ENCODE data around the gene SPTBN5. TPM values are rescaled to one million over a fixed set of nuclear protein-coding genes. Genes with fewer than 3 reads are reported as not detected.

SPTBN5 gene
- total RNA-seq, 2 experiments from 2014 or later: 0.54 to 0.91 TPM

DNA sequence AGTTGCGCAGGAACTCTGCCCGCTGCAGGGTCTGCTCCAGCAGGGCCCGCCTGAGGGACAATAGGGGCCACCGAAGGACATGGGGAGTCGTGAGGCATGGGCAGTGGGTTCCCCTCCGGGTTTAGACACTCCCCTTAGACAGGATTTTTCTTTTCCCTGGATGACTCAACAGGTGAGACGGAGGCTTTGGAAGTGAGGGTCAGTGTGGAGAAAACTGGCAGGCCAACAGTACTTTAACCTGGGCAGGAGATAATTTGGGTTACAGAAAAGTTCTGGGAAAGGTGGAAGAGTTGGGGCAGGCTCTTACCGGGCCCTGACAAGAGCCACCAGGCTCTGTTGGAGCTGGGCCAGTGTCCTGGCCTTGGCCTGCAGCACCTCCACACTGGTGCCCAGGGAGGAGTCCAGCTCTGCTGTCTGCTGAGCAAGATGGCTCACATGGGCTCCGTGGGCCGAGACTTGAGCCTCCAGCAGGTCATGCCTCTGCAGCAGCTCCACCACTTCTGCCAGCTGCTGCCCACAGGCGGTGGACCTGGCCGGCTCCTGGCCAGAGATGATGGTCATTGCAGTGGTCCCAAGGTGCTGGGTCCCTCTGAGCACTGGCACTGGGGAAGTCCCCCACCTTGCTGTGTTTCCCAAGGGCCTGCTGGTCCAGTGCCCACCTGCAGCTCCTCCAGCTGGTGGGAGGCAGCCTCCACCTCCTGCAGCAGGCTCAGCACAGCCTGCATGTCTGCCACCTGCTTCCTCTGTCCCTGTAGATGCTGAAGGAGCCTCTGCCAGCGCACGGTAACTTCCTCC, 11.0 kb downstream of the SPTBN5 start:
- peaks cover 10% of the 10 kb centered on the region for H3K4me1 Mint-ChIP-seq
- H3K9me3 Mint-ChIP-seq (ENCODE audit: low read depth): no peaks in the 10 kb centered on the region
- DNase-seq (no peak), ATAC-seq (no peak)
- CTCF ChIA-PET: interaction anchor here (1.3 to 1.7 kb wide), 2 partner anchors 10 to 72 kb away, joined by 4 read pairs; no protein-coding TSS in a partner anchor
- peaks cover 7% of the 10 kb centered on the region for H3K27me3 Mint-ChIP-seq
- peaks cover 2% of the 10 kb centered on the region for H3K36me3 Mint-ChIP-seq
- no peak overlapping the region for H3K27ac Mint-ChIP-seq
- H3K4me3 Mint-ChIP-seq: no peak overlapping the region

- DNase-seq (no peak), ATAC-seq (peak; percentile 40)
- Mint-ChIP-seq H3K27me3 (peaks cover 7% of the 10 kb centered on the region), H3K36me3 (no peaks in the 10 kb centered on the region), H3K9me3 (ENCODE audit: low read depth) (no peaks in the 10 kb centered on the region), H3K4me1 (peaks cover 4% of the 10 kb centered on the region), H3K4me3 (no peak overlapping the region), H3K27ac (no peak overlapping the region)
- CTCF ChIA-PET: interaction anchor here (1.0 to 1.3 kb wide), 2 partner anchors 71 to 108 kb away, joined by 3 to 4 read pairs; no protein-coding TSS in a partner anchor
Measured at GRCh38 chr15:41881920-41882688, 11.7 kb downstream of the SPTBN5 start.

GRCh38 chr15:41881550-41881919, 12.3 kb downstream of the SPTBN5 start:
- H3K9me3 Mint-ChIP-seq (ENCODE audit: low read depth): no peaks in the 10 kb centered on the region
- DNase-seq (no peak), ATAC-seq (peak; percentile 7)
- H3K4me1 Mint-ChIP-seq: peaks cover 4% of the 10 kb centered on the region
- no peak overlapping the region for H3K27ac Mint-ChIP-seq
- H3K36me3 Mint-ChIP-seq: no peaks in the 10 kb centered on the region
- no peak overlapping the region for H3K4me3 Mint-ChIP-seq
- H3K27me3 Mint-ChIP-seq: peaks cover 7% of the 10 kb centered on the region
- CTCF ChIA-PET: interaction anchor here (1.0 to 1.4 kb wide), 3 partner anchors 56 to 108 kb away, joined by 3 to 4 read pairs (median 3); no protein-coding TSS in a partner anchor

DNA sequence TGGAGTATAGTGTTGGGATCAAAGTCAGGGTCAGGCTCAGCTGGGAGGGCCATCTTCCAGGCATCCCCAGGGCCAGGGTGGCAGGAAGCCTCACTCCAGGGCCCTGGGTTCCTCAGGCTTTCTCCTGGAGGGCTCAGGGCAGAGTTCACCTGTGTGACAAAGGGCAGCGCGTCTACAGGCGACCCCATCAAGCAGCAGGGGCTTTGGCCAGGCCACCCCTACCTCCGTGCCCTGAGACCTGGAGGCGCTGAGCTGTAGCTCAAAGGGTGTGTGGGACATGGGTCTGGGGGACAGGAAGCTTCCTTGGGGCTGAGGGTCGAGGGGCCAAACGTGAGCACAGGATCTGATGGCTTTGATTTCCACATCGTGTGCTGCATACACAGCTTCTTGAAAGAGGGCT, 12.8 kb downstream of the SPTBN5 start:
- no peak for ATAC-seq
- Mint-ChIP-seq H3K9me3 (ENCODE audit: low read depth) (no peaks in the 10 kb centered on the region), H3K27me3 (peaks cover 7% of the 10 kb centered on the region), H3K4me3 (no peak overlapping the region), H3K36me3 (no peaks in the 10 kb centered on the region), H3K4me1 (peaks cover 4% of the 10 kb centered on the region), H3K27ac (no peak overlapping the region)
- CTCF ChIA-PET: interaction anchor here (1.0 to 1.4 kb wide), 2 partner anchors 57 to 109 kb away, joined by 3 read pairs; no protein-coding TSS in a partner anchor
- DNase-seq: no peak

- no peaks in the 10 kb centered on the region for H3K9me3 Mint-ChIP-seq (ENCODE audit: low read depth)
- no peak overlapping the region for H3K27ac Mint-ChIP-seq
- no peak overlapping the region for H3K4me3 Mint-ChIP-seq
- no peak for DNase-seq
- ATAC-seq: no peak
- H3K4me1 Mint-ChIP-seq: peaks cover 4% of the 10 kb centered on the region
- H3K27me3 Mint-ChIP-seq: peaks cover 7% of the 10 kb centered on the region
- CTCF ChIA-PET: interaction anchor here (1.4 kb wide), 1 partner anchor 57 kb away, joined by 3 read pairs; no protein-coding TSS in a partner anchor
- no peaks in the 10 kb centered on the region for H3K36me3 Mint-ChIP-seq
Measured at GRCh38 chr15:41880156-41880877, 13.5 kb downstream of the SPTBN5 start.

- CTCF ChIA-PET: no interaction called here
- DNase-seq (no peak), ATAC-seq (no peak)
- no peaks in the 10 kb centered on the region for H3K36me3 Mint-ChIP-seq
- H3K4me1 Mint-ChIP-seq: peaks cover 4% of the 10 kb centered on the region
- no peak overlapping the region for H3K27ac Mint-ChIP-seq
- no peak overlapping the region for H3K4me3 Mint-ChIP-seq
- H3K27me3 Mint-ChIP-seq: peaks cover 7% of the 10 kb centered on the region
- no peaks in the 10 kb centered on the region for H3K9me3 Mint-ChIP-seq (ENCODE audit: low read depth)
Measured at GRCh38 chr15:41879321-41879845, 14.5 kb downstream of the SPTBN5 start.

GRCh38 chr15:41878355-41878699, 15.5 kb downstream of the SPTBN5 start:
- CTCF ChIA-PET: no interaction called here
- no peak overlapping the region for H3K27ac Mint-ChIP-seq

GRCh38 chr15:41877631-41878354, 16.1 kb downstream of the SPTBN5 start:
- Mint-ChIP-seq H3K4me1 (peaks cover 4% of the 10 kb centered on the region), H3K36me3 (no peaks in the 10 kb centered on the region), H3K27ac (no peak overlapping the region), H3K4me3 (no peak overlapping the region), H3K27me3 (peaks cover 7% of the 10 kb centered on the region), H3K9me3 (ENCODE audit: low read depth) (no peaks in the 10 kb centered on the region)
- DNase-seq: no peak
- CTCF ChIA-PET: no interaction called here
- no peak for ATAC-seq

More at GRCh38 chr15:41878355-41878699, 15.5 kb downstream of the SPTBN5 start:
- ATAC-seq: no peak
- no peak for DNase-seq
- Mint-ChIP-seq H3K27me3 (peaks cover 7% of the 10 kb centered on the region), H3K36me3 (no peaks in the 10 kb centered on the region), H3K9me3 (ENCODE audit: low read depth) (no peaks in the 10 kb centered on the region), H3K4me3 (no peak overlapping the region), H3K4me1 (peaks cover 4% of the 10 kb centered on the region)

DNA sequence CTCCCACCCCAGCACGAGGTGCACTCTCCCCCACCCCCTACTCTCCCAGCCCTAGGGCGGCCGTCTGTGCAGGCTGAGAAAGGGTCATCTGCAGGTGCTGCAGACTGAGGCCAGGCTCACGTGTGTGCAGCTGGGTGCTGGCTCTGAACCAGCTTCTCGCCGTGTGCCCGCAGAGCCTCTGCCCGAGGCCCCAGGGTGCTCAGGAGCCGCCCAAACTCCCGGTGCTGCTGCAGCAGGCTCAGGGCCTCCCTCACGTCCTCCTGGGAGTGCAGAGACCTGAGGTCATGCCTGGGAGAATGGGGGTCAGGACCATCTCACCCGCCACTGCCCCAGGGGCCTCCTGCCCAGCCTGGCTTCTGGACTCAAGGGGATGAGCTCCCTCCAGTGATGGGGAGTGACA, 17.2 kb downstream of the SPTBN5 start:
- Mint-ChIP-seq H3K27me3 (peaks cover 7% of the 10 kb centered on the region), H3K4me3 (no peak overlapping the region), H3K27ac (no peak overlapping the region), H3K36me3 (no peaks in the 10 kb centered on the region), H3K9me3 (ENCODE audit: low read depth) (no peaks in the 10 kb centered on the region), H3K4me1 (peaks cover 6% of the 10 kb centered on the region)
- DNase-seq (no peak), ATAC-seq (no peak)
- CTCF ChIA-PET: interaction anchor here (1.3 to 1.8 kb wide), 2 partner anchors 75 to 102 kb away, joined by 4 to 5 read pairs; partner anchors contain the start of gene MAPKBP1

GRCh38 chr15:41876007-41876406, 17.8 kb downstream of the SPTBN5 start:
- DNase-seq (no peak), ATAC-seq (no peak)
- H3K4me3 Mint-ChIP-seq: no peak overlapping the region
- no peaks in the 10 kb centered on the region for H3K9me3 Mint-ChIP-seq (ENCODE audit: low read depth)
- CTCF ChIA-PET: interaction anchor here (1.2 to 1.8 kb wide), 3 partner anchors 28 to 102 kb away, joined by 3 to 5 read pairs (median 4); partner anchors contain the start of gene MAPKBP1
- peaks cover 6% of the 10 kb centered on the region for H3K4me1 Mint-ChIP-seq
- peaks cover under 1% of the 10 kb centered on the region for H3K27me3 Mint-ChIP-seq
- H3K27ac Mint-ChIP-seq: no peak overlapping the region
- no peaks in the 10 kb centered on the region for H3K36me3 Mint-ChIP-seq

GRCh38 chr15:41874736-41875135, 19.1 kb downstream of the SPTBN5 start:
- Mint-ChIP-seq H3K27me3 (no peaks in the 10 kb centered on the region), H3K36me3 (no peaks in the 10 kb centered on the region), H3K27ac (no peak overlapping the region), H3K9me3 (ENCODE audit: low read depth) (no peaks in the 10 kb centered on the region), H3K4me3 (no peak overlapping the region), H3K4me1 (peaks cover 15% of the 10 kb centered on the region)
- DNase-seq (no peak), ATAC-seq (no peak)
- CTCF ChIA-PET: interaction anchor here (1.8 kb wide), 1 partner anchor 100 kb away, joined by 5 read pairs; the partner anchor contains the start of gene MAPKBP1

- Mint-ChIP-seq H3K4me1 (peaks cover 17% of the 10 kb centered on the region), H3K27ac (no peak overlapping the region), H3K27me3 (no peaks in the 10 kb centered on the region), H3K4me3 (no peak overlapping the region), H3K9me3 (ENCODE audit: low read depth) (no peaks in the 10 kb centered on the region), H3K36me3 (no peaks in the 10 kb centered on the region)
- CTCF ChIA-PET: no interaction called here
- no peak for DNase-seq
- no peak for ATAC-seq
Measured at GRCh38 chr15:41873711-41874110, 20.1 kb downstream of the SPTBN5 start.
